Skin of body (tissue), 2 donors: Measurements from ENCODE around the gene TMEM53. TPM values are rescaled to one million over a fixed set of nuclear protein-coding genes. Genes with fewer than 3 reads are reported as not detected.
A peak's percentile ranks its signal among the peaks of the same experiment; 100 is the strongest.

Source experiments
- DNase-seq: peaks from one replicate; lab custom pipeline; 2025; lab: John Stamatoyannopoulos, UW
- total RNA-seq: library from RNA; depleted of rRNA; stranded (reverse); fragments of >200 nt; gene quantifications from one replicate; pipeline ENCODE4 v1.2.3, GENCODE V29; 2014

TMEM53 gene
- total RNA-seq, 1 donor from 2014 or later = 2.2 TPM

DNA sequence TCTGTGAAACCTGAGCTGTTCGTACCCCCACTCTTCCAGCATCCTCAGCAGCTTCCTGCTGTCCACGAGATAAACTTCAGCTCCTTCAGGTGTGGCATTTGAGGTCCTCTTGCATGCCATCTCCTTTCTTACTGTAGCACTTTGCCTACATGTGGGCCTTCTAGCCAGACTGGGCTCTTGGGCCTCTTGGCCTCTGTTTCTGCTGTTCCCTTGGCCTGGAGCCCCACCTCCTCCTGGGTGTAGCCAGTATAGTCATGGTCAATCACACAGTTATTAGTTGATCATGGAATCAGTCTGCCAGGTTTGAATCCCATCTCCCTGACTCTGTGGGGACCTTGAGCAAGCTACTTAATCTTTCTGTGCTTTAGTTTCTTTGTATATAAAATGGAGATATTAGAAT, 26.4 kb downstream of the TMEM53 start:
- DNase-seq = no peak

DNA sequence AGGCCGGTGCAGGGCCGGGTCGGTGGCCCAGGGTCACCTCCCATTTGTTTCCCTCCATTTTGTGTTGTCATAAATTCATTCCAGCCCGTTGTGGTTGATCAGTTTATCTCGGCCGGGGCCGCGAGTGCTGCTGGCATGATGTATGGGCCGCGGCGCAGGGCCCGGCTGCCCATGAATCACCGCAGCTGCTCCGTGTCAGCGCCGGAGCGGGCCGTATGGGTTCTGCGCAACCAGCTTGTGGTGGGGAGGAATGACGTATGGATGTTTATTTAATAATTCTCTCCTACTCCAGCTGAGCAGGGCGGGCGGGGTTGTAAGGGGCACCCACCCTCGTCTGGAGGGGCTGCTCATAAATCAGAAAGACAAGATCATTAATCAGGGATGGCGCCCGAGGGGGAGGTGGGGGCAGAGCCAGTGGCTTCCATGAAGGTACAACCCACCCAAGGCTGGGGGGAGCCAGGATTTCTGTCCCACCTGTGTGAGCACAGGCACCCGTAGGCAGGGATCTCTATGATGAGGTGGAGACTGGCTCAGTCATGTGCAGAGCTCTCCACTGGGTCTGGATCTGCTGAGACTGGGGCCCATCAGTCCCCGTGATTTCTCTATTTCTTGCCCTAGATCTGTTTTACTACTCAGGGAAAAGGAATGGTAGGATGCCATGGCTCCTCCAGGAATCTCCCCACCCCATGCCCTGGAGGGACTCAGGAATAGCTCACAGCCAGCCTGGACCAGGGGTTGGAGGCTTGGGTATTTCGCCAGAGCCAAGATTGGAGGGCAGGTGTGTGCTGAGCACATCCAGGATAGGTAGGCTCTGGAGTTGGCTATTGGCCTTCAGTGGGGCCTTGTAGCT, 27.8 kb downstream of the TMEM53 start:
- no peak for DNase-seq

DNA sequence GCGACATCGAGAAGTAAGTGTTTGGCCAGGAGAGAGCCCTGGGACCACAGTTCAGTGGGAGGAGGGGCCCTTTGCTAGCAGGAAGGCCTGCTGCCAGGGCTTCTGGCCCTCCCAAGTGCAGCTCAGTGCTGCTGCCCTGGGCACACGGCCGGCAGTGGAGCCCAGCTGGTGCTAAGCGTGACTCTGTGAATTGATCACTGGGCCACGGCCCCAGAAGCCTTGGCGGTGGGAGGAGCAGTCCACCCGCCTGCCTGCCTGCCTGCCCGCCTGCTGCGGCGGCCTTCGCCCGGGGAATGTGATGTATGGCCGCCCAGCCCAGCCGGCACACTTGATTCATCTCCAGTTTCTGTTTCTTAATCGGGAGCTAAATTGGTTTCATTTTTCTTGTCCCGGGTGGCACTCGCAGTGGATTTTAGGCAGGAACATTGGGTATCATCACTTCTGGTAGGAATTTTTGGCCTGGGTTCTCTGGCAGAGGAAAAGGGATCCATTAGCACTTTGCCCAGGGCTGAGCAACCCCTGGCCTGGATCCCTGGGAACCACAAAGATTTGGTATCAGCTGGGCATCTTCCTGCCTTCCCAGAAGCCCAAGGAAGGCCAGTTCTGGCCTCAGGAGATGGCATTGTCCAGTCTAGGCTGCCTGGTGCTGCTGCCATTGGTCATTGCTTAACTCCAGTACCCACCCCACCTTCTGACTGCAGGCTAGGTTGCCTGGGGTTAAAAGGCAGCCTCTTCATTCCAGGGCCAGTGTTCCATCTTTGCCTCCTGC, 28.6 kb downstream of the TMEM53 start:
- no peak for DNase-seq

DNA sequence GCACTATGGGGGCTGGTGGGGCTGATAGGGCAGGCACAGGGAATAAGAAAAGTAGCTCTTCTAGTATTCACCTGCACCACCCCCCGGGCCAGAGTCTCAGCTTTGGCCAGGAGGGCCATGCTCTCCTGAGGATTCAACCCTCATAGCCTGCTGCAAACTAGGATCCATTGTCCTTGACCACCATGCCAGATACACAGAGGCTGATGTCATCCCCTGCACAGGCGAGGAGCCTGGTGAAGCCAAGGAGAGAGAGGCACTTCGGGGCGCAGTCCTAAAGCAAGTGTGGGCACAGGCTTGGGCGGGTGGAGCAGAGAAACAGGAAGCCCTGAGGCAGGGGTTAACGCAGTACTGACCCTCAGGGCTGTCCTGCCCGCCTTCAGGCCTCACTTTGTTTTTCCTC, 29.5 kb downstream of the TMEM53 start:
- DNase-seq = no peak

DNA sequence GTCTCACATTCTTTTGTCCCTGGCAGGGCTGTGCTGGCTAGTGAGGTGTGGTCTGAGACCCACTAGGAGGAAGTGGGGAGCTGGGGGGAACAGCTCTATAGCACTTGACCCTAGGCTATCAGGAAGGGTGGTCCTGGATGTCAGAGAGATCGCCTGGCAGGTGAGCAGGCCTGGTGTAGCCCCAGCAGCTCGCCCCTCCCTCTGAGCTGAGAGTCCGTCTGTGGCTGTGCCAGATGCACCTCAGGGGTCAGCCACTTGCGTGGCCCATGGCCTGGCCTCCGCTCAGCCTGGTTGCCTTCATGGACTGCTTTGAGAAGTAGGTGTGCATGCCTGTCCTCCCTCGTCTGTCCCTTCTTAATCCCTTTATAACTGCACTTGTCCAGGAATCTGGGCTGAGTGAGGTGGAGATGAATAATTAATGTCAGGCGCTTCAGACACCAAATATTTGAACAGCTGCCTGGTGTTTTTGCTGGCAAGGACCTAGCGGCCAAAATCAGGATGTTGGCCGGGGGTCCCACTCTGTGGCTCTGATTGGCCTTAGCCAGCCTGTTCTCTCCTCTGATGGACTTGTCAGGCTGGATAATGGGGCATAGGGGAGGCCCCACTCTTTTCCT, 30.5 kb downstream of the TMEM53 start:
- no peak for DNase-seq

DNA sequence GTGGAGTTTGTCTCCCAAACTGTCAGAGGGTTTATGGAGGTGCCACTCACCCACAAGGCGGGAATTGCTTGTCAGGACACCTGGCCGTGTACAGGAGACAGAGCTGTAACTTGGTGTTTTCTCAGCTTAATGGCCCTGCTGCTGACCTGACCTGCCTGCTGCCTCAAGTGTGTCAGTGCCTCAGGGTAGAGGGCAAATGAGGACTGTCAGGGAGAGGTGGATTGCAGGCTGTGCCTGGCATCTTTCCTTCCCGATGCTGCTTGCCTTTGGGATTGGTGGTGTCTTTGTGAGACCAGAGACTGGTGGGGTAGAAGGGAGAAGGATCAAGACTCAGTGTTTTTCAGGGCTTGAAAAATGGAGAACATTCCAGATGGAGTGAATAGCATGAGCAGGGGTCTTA, 31.4 kb downstream of the TMEM53 start:
- DNase-seq = no peak

DNA sequence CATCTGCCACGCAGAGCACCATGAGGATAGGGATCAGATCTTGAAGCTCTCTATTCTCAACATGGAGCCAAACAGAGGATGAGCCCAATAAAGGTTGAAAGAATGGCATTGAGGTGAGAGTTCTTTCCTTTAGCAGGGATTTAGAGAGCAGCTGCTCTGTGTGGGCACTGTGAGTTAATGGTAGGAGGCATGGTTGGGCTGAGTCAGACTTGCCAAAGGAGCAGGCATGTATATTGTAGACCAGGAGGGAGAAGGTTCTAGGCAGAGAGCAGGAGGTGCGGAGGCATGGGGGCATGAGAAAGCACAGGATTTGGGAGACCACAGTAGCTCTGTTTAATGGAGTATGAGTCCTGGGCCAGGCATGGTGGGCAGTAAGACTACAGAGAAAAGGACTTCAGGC, 32.0 kb downstream of the TMEM53 start:
- no peak for DNase-seq

DNA sequence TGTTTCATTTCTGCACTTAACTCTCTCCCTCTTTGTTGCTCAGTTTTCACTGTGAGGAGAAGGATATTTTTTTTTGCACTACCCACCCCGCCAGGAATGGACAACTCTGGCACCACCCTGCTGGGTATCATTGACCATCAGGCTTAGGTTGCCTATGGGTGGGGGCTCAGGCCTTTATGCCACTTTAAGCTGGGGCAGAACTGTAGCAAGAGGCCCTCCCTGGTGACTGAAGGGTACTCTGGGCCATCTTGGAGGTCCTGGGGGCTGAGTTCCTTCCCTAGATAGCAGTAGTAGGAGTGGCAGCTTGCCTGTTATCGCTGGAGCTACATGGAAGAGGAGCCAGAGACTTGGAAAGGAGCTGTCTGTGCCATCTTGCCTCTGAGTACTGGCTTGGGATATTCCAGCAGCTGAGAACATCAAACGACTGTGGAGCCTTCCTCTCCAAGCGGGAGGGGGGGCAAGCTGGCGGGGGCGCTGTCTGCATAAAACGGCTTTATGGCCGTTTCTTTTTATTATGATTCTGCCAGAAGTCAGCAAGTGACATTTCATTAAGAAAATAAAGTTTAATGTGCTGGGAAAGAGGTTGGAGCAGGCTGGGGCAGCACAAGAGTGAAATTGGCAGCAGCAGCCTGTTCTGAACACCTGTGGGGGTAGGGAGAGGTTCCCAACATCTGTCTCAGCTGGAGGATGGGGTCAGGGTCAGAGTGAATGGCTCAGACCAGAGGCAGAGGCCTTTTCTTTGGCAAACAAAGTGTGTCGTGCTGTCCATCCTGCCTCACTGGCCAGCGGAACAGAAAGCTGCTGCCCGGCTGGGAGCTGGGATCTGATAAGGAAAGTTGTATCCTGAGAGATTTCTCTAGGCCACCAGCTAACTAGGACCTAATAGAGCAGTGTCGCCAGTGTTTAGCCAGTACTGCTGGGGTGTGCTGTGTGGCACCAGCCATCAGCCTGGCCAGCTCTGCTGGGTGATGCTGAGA, 32.9 kb downstream of the TMEM53 start:
- no peak for DNase-seq

DNA sequence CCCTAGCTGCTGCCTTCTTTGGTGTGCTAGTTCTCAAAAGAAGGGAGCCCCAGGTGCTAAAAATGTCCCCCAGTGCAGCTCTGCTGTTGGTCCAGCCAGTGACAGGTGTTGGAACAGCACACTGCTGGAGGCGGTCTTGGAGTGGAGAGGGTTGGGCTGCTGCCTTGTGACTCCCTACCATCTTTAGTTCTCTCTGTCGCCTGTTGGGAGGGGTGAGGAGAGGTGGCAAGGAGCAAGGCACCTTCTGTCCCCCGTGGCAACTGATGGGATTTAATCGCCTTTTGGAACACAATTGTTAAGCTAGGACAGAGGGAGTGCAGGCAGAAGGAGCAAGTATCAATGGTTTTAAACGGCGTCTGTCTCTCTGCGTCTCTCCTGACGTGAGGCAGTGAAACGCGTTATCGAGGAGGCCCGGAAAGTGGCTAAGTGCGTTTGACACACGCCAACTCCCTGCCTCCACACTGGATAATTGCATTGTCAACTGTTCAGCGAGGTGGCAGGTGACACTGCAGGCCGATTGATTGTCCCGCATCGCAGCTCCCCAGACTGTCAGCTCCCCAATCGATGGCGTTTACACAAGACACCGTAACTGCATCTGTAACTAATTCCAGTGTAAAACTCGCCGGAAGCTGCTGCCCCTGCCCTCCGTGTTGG, 34.0 kb downstream of the TMEM53 start:
- no peak for DNase-seq

DNA sequence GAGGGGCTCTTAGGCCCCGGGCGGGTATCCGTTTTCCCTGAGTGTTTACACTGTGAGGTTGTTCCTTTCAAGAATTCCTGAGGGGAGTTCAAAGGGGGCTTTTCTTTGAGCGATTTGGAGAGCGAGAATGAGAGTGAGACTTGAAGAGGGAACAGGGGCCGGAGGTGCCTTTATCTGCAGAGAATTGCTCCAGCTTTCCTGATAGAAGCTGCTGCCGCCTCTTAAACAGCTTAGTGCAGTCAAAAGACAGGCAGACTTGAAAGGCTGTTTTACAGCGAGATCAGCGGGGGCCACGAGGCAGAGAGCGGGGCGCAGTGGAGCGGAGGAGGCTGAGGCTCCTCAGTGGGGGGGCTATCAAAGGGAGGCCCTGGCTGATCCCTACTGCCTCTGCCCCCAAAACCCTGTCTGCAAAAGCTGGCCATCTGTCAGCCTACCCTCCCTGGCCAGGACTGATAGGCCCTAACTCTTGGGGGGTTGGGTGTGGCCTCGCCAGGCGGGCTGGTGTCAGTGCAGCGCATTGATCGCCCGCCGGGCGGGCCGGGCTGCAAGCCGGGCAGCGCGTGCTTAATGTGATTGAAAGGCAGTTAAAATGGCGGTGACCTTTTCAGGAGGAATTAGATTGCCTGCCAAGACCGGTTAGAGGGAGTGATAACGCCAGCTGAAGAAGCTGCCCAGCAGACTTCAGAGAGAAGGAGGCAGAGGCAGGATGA, 36.4 kb downstream of the TMEM53 start:
- no peak for DNase-seq

DNA sequence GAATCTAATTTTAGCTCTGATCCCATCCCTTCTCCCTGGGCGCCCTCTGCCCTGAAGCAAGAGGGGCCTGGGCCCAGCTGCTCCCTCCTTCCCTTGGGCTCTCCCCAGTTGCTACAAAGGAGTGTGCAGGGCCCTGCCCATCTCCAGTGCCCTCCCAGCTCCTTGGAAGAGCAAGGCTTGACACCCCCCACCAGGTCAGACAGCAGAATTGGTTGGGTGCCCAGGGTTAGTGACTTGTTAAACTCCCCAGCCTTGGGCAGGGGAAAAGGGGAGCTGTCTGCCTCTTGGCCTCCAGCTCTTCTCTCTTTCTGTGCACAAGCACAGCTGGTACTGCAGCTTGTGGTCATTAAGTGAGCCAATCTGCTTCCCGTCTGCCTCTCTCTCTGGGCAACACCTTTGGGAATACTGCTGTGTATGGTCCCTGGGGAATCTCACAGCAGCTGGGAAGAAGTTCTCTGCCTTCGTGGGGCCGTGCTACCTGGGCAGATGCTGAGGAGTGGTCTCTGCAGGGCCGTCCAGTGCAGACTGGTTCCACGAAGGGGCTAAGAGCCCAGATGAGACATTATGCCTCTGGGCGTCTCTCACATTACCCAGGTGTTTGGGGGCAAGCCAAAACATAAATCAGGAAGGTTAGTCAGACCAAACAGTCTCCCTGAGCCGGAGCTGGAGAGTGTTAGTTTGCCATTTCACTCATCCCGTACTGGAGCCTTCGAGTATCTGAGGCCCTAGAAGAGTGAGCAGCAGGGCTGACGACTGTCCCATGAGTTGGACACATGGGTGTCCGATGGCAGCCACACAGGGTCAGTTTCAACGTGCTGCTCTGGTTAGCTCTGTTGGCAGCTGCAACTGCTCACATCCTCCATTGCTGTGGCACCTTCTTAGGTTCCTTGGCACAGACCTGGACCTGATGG, 37.3 kb downstream of the TMEM53 start:
- no peak for DNase-seq

DNA sequence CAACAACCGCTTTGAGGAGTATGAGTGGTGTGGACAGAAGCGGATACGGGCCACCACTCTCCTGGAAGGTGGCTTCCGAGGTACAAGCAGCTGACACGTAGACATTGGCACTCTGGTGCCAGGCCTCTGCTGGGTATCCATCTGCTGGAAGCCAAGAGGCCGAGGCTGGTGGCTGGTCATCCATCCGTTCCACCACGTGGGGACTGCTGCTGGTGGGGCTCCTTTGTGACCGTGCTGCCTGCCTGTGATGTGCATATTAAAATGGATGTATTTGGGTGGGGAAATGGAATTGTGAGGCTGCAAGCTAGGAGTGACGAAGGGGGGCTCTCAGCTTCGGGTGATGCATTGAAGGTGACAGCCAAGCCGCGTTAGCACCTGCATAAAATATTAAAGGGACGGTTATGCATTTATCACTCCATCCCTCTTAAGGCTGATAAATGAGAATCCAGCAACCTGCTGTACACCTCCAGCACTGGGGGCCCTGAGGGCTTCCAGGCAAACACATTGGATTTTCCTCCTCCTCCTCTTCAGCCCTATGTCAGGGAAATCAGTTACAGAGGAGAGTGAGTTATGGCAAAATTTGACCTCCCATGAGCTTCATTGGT, 38.1 kb downstream of the TMEM53 start:
- DNase-seq = no peak

DNA sequence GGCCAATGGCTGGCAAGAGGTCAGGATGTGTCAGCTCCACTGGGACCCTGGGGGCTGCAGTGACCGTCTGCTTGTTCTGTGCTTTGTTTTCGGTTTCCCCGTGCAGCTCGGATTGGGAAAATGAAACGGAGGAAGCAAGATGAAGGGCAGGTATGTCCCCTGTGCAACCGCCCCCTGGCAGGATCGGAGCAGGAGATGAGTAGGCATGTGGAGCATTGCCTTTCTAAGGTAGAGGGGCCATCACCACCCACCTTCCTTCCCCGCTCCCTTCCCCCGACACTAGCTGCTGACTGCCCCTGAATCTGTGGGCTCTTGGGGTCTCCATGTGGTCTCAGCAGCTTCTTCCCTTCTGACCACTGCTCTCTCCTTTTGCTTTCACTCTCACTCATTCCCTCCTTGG, 38.8 kb downstream of the TMEM53 start:
- DNase-seq = no peak

DNA sequence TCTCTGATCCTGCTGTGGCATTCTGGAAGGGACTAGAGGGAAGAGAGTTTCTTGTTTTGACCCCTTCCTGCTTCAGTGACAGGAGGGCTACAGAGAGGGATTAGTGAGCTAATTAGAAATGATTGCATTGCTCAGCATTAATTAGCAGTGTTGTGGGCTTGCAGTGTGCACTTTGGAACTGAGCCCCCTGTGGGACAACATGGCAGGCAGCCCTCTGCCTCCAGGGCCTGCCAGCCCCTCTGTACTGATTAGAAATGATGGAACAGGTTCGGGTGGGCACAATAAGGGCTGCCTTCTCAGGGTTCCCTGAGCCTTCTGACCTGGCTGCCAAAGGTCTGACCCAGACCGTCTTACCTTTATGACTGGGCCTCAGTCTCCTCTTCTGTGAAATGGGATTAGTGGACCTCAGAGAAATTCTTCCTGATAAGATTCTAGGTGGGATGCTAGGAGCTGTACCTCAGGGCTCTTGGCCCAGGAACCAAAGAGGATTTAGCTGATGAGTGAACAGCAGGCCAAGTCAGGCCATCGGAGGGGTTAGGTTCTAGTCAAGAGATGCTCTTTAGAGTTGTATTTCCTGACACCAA, 39.6 kb downstream of the TMEM53 start:
- no peak for DNase-seq

DNA sequence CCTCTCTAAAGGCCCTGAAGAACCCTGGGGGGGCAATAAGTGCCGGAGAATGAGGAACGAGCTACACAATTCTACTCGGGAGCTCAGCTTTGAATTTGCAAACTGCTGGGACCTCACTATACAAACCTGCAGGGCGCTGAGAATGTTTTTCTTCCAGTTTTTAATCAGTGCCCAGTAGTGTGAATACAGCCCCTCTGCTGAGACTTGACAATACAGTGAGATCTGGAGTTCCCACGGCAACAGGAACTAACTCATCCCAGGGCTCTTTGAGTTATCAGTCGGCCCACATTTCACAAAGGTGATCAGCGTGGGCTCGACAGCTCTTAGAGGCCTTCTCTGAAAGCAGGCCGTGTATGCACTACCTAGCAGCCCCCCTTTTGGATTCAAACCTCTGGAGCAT, 41.7 kb downstream of the TMEM53 start:
- no peak for DNase-seq

DNA sequence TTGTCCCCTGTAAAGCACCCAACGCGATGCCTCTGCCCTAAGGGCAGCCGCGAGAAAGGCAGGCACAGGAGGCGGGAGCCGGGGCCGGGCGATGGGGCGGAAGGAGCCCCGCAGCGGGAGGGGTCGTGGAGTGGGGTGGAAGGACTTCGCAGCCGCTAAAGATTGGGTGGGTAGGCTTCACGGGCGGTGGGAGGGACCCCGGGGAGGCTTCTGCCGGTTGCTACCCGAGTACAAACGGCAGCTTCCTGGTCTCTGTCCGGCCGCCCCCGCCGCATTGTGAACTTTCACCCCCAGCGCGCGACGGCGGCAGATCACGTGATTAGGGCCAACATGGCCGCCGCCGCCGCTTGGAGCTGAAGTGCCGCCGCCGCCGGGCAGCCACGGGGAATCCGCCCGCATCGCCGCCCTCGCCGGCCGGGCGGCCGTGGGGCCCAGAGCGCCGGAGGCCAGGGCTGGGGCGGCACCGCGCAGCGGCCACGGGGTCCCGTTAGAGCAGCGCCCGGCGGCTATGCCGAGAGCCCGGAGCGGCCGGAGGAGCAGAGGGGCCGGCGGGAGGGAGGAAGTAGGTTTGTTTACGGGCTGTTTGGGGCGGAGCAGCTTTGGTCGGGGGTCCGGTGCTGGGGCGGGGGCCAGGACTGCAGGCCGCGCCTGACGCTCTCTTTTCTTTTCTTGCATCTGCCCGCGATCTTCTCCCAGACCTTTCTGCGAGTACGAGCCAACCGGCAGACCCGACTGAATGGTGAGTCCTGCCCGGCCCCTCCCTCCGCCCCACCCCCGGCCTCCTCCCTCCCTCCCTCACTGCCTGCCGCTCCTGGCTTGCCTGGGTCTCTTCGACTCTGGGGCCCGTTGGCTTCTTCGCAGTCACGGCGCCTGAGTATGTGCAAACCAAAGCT, 42.4 kb downstream of the TMEM53 start:
- peak; percentile 72 for DNase-seq

DNA sequence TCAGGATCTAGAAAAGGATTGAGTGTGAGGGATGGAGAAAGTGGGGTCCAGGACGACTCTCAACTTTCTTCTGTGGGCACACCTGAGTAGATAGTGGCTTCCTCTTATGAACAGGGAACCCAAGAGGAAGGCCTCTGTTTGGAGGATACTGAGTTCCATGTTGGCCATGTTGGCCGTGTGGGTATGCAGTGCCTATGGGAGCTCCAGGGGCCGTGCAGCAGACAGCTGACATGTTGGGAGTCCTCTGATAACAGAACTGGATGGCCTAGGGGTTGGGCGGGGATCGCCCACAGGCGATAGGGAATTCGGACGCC, 43.0 kb downstream of the TMEM53 start:
- no peak for DNase-seq
